HG02798 (cell line): ENCODE results near the gene DLGAP1.
A peak's percentile ranks its signal among the peaks of the same experiment; 100 is the strongest.
"Not testable (repeated sequence)": the region's sequence is repeated elsewhere in the genome, so short reads cannot be mapped to it uniquely, and the experiment has no call there.

ENCODE experiments used
- ATAC-seq: cut with Tn5 transposase; IDR thresholded peaks from one replicate; pipeline ENCODE4 v1.9.1; 2021; ENCODE audit warnings: mild to moderate bottlenecking; ENCODE audit not compliant: unreplicated experiment, poor library complexity

The DLGAP1 gene

DNA sequence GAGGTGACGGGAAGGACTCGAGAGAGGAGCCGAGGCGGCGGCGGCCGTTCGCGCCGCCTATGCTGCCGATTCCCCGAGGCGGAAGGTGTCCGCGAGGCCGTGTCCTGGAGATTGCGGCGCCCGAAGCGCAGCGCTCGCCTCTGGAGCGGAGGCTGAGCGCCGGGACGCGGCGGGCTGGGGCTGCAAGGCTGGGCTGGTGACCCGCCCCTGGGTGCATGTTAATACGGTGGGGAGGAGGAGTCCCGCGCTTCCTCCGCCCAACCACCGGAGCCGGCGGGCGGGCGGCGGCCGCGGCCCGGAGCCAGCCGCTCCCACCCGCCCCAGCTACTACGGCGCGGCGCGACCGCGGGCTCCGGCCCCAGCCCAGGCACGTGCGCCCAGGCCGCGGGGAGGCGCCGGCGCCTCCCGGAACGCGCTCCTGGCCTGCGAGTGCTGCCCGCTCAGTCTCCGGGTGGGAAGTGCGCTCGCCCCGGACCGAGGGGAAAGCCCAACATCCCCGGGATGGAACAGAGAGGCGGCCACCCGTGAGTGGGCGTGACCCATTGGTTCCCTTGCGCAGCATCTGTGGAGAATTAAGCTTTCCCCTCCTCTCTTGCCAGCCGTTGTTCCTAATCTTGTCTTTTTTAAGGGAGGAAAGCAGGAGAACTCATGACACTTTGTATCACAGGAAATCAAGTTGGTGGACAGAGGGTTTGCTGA is at the start of gene DLGAP1:
DLGAP1 (minus strand) TSS at position 195 of the 699 bp plus-strand sequence.
- ATAC-seq = peak; percentile 74

GRCh38 chr18:4494703-4495284 is 39.7 kb upstream of the DLGAP1 start:
- ATAC-seq = not testable (repeated sequence)

DNA sequence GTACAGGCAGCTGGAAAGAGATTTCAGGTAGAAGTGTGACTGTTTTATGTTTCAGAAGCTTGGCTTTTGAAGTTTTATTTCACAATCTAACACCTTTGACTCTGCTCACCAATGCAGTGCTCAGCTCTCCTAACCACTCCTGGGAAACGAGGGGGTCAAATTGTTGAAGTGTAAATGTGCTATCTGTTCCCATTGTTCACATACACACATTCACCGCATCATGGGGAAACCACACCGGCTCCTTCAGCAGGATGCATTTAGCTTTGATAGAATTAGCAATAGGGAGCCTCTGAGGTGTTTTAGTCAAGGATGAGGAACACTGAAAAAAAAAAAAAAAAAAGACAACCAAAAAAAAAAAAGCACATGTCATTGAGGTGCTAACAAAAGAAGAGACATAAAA is 13.4 kb upstream of the DLGAP1 start:
- ATAC-seq = no peak

DNA sequence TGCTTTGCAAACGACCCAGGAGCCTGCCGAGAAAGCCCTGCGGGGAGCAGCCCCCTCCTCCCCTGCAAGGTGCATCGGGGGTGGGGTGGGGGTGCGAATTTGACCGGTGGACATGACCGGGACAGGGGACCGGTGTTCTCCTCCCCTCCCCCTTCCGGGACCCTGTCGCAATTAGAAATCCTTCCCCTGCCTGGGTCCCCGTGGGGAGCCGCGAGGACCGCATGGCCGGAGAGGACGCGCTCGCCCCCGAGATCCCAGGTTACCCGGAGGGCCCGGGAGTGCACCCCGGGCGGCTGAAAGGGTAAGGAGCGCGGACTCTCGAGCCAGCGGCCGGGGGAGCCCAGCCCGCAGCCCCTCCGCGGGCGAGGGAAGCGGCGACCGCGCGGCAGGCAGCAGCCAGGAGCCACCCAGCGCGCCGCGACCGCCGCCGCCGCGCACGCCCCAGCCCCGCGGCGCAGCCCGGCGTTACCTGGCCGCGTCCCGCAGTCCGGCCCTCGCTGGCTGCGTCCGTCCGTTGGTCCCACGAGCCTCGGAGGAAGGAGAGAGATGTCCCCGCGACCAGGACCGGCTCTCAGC is 482 bp downstream of the DLGAP1 start:
- peak; percentile 4 for ATAC-seq

- no peak for ATAC-seq
Measured at GRCh38 chr18:4453874-4454536, 1.1 kb downstream of the DLGAP1 start.

DNA sequence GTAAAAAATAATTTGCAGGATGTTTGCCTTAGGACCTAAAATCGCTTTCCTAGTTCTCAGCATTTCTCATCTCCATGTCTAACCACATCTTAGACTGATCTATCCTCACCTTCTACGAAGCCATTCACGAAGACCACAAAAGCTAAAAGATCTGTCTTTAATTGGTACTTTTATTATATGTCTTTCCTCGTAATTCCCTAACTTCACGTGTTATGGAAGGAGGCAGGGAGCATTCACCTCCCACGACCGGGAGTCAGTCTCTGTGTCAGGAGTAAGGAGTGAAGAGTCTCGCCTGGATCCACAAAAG is 1.6 kb downstream of the DLGAP1 start:
- ATAC-seq = no peak

DNA sequence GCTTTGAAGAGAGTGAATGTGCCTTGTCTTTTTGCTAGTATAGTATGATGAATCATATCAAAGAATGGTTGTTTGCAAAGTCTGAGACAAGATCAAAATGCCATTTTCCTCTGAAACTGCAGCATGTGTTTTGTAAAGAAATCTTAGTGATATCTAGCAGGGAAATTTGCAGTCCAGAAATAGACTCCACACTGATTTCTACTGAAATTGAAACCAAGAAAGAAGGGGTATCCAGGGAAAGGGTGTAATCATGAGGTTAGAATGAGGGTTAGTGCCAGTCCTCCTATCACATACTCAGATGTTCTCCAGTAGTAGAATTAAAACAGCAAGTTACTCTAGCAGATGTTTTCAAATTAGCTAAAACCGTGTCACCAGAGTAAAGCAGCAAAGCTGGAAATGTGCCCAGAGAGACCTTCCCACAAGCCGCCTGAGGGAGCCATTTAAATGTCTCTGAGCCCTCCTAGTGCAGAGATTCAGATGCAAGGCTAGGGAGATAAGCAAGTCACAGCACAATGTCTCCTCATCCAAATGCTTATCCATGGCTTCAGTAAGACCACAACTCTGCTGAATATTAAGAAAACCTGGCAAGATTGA is 4.9 kb downstream of the DLGAP1 start:
- ATAC-seq = no peak

DNA sequence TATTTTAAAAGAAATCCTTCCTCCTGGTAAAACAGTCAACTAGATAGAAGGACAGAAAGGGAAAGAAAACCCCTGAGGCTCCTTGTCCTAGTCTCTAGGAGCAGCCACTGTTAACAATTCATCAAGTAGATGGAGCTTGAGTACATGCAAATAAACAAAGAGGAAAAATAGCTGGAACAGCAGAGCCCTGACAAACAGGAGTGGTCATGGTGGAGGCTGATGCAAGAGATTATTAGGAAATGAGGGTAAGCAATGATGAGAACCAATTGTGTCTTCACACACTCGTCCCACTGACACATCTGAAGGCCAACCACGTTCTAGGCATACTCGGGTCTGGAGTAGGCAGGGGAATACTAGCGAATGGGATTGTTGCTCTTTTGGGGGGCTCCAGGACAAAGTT is 9.2 kb downstream of the DLGAP1 start:
- ATAC-seq = no peak

GRCh38 chr18:4444306-4444705 is 10.8 kb downstream of the DLGAP1 start:
- ATAC-seq = no peak

DNA sequence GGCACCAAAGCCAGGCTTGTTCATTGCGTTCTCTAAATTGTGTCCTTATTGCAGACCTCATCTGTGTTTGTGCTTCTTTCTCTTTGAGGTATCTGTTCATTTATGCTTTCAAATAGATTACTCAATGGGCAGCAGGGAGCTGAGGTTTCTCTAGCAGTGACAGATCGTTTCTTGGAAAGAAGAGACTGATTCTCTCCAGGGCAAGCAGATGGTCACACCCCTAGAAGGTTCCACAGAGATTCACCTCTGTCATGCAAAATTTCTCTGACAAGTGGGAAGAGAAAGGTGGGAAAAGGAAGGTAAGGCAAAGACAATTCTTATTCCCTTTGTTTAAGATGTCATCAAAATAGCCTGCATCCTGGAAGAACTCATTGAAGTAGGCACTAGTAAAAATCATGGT is 14.0 kb downstream of the DLGAP1 start:
- no peak for ATAC-seq

DNA sequence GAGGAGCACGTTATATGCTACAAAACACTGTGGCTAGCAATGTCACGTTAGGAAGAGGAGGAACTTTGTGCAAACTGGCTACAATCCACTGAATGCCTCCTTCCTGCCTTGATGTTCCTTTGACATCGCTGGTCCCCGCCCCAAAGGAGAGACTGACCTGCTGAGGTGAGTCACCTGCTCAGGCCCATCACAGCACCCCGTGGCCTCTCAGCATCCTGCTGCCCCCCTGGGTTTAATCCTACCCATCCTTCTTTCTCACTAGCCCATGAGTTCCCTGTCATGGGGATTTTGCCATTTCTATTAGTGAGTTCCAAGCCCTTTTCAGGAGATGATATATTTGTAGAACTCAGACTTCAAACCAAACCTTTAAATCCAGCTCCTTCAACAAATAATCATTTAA is 16.2 kb downstream of the DLGAP1 start:
- no peak for ATAC-seq

DNA sequence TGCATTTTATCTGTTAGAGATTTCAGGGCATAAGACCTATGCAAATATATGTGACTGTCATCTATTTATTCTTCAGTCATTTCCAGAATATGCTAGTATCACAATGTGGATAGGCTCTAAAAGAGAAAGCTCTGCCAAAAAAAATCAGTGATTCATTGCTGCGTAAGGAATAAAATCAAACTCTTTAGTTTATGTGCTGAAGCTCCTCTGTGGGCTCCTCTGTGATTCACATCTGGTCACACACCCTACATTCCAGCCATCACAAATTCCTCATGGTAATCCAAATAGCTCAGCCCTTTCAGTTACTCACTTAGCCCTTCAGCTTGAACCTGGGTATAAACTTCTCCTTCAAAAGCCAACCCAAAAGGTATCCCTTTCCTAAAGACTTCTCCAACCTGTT is 21.4 kb downstream of the DLGAP1 start:
- ATAC-seq = no peak

- no peak for ATAC-seq
Measured at GRCh38 chr18:4430836-4431235, 24.3 kb downstream of the DLGAP1 start.

DNA sequence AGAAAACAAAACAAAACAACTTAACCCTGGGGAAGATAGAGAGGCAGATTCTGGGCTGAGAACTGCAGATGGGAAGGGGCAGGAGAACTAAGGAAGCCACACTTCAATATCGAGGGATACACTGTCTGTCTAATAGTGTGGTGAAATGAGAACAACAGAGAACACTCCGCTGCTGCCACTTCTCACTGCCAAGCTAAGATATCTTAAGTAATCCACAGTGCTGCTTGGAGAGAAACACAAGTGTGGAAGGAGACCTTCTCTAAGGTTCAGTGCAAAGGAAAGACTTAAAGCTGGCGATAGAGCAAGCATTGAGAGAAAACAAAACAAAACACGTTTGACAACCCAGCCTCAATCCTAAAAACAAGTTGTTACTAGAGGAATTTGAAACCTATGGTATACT is 37.4 kb downstream of the DLGAP1 start:
- no peak for ATAC-seq

DNA sequence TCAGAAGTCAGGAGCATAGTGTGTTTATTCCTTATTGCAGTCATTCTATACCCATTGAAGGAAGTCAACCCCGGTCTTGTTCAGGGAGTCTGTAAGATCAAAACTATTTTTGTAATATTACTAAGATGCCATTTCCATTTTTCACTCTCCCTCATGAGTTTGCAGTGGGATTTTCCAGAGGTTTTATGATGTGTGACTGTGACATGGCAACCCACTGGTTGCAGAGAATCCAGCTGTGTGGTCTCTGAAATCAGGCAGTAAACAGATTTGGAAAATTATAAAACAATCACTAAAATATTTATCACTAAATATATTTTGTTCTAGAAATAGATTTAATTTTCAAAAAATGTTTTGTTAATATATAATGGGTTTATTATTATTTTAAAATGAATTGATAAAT is 38.1 kb downstream of the DLGAP1 start:
- ATAC-seq = no peak

GRCh38 chr18:4412286-4412685 is 42.8 kb downstream of the DLGAP1 start:
- ATAC-seq = no peak

- ATAC-seq = no peak
Measured at GRCh38 chr18:4406856-4407255, 48.3 kb downstream of the DLGAP1 start.

DNA sequence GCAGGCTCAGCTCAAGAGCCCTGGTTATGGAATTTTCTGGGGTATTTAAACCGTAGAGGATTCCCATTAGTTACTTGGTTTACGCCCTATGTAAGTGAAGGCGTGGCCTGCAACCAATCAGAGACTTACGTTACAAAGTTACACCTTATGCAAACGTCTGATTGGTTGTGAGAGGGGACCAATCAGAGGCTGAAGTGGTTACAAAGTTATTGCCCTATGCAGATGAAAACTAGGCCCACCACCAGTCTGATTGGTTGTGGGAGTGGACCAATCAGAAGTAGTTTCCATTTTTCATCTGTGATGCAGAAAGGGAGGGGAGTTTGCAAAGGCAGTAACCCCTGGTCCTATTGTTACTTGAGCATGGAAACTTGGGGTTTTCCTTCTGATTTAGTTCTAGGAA is 49.1 kb downstream of the DLGAP1 start:
- ATAC-seq = no peak

GRCh38 chr18:4403836-4404235 is 51.3 kb downstream of the DLGAP1 start:
- no peak for ATAC-seq

DNA sequence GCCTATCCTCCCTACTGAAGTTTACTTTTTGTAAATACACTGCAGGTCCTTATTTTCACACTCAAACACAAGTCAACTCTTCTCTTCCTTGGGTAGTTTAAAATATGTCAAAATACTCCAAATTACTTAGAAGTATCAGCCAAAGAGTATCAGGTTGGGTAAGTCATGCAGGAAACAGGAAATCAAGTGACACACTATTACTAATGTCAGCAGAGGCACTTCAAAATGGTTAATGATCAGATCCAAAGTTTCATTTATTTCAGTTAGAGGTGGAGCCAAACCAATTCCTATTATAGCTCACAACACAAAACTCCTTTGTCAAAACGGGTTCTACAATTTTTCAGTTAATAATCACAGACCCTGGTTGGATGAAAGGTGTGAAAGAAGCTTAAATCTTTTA is 54.2 kb downstream of the DLGAP1 start:
- no peak for ATAC-seq

GRCh38 chr18:4399929-4400328 is 55.2 kb downstream of the DLGAP1 start:
- ATAC-seq = no peak
